GM18517 (cell line): ENCODE measurements around the gene TMPRSS12.
"Not testable (repeated sequence)": the region's sequence is repeated elsewhere in the genome, so short reads cannot be mapped to it uniquely, and the experiment has no call there.

Experiments
- ATAC-seq: cut with Tn5 transposase; IDR thresholded peaks from one replicate; pipeline ENCODE4 v1.9.1; 2021; ENCODE audit warnings: mild to moderate bottlenecking, moderate library complexity; ENCODE audit not compliant: unreplicated experiment

The TMPRSS12 gene

GRCh38 chr12:50842637-50843493, at the start of gene TMPRSS12:
TSS of gene TMPRSS12 (plus strand) at chr12:50842926. CDS start at chr12:50842965, 39 bp downstream.
- no peak for ATAC-seq

GRCh38 chr12:50799908-50800307, 42.8 kb upstream of the TMPRSS12 start:
- ATAC-seq: no peak

DNA sequence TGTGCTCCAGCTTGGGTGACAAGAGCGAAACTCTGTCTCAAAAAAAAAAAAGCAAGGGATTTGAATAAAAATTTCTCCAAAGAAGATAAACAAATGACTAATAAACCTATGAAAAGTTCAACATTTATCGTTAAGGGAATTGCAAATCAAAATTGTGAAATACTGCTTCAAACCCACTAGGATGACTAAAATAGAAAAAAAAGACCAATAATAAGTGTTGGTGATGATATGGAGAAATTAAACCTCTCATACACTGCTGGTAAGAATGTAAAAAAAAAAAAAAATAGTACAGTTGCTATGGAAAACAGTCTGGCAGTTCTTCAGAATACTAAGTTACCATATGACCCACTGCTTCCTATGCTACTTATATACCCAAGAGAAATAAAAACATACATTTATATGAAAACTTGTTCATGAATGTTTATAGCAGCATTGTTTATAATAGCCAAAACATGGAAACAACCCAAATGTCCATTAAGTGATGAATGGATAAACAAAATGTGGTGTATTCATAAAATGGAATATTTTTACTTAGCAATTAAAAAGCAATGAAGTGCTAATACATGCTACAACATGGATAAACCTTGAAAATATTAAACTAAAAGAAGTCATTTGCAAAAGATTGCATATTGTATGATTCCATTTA, 39.4 kb upstream of the TMPRSS12 start:
- no peak for ATAC-seq

- no peak for ATAC-seq
Measured at GRCh38 chr12:50806176-50806575, 36.5 kb upstream of the TMPRSS12 start.

GRCh38 chr12:50809131-50809530, 33.6 kb upstream of the TMPRSS12 start:
- ATAC-seq: not testable (repeated sequence)

DNA sequence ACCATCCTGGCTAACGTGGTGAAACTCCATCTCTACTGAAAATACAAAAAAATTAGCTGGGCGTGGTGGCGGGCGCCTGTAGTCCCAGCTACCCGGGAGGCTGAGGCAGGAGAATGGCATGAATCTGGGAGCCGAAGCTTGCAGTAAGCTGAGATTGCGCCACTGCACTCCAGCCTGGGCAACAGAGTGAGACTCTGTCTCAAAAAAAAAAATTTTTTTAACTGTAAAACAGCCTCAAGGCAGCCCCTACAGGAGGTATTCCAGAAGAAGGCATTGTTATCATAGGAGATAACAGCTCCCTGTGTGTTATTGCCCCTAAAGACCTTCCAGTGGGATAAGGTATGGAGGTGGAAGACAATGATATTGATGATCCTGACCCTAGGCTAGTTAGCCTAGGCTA, 27.8 kb upstream of the TMPRSS12 start:
- ATAC-seq: not testable (repeated sequence)

DNA sequence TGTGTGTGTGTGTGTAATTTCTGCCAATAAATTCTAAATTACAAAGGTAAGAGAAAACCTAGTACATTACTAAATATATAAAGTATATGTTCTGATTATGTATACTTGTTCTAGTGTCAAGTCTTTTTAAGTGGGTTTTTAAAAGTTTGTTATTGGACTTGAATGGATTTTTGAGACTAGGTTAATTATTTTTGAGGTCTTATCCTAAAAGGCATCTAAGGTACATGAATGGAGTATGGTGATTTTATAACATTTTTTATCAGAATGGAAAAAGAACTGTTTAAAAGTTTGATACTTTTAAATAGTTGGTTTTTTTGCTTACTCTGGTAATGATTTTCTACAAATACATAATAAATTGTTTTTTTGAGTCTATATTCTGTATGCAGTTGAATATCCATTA, 22.5 kb upstream of the TMPRSS12 start:
- no peak for ATAC-seq

GRCh38 chr12:50822082-50822481, 20.6 kb upstream of the TMPRSS12 start:
- no peak for ATAC-seq

- ATAC-seq: not testable (repeated sequence)
Measured at GRCh38 chr12:50823724-50824123, 19.0 kb upstream of the TMPRSS12 start.

DNA sequence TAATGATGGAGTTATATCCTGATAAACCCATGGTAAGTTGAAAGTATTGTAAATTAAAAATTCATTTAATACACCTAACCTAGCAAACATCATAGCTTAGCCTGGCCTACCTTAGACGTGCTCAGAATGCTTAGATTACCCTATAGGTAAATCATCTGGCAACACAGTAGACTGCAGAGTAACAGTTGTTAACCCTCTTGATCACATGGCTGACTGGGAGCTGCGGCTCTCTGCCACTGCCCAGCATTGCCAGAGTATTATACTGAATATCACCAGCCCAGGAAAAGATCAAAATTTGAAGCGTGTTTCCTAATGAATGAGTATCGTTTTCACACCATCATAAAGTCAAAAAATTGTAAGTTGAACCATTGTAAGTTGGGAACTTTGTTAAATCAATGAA, 17.8 kb upstream of the TMPRSS12 start:
- ATAC-seq: no peak

- ATAC-seq: no peak
Measured at GRCh38 chr12:50825372-50825838, 17.3 kb upstream of the TMPRSS12 start.

DNA sequence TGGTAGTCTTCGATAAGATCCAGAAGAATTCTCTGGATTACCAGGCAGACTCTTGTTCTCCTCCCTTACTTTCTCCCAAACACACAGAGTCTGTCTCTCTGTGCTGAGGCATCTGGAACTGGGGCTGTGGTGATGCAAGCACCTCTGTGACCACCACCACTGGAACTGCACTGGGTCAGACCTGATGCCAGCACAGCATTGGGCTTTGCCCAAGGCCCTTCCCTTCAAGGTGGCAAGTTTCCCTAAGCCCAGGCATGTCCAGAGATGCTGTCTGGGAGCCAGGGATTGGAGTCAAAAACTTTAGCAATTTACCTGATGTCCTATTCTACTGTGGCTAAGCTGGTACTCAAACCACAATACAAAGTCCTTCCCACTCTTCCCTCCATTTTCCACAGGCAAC, 14.6 kb upstream of the TMPRSS12 start:
- no peak for ATAC-seq

GRCh38 chr12:50828886-50829285, 13.8 kb upstream of the TMPRSS12 start:
- no peak for ATAC-seq

DNA sequence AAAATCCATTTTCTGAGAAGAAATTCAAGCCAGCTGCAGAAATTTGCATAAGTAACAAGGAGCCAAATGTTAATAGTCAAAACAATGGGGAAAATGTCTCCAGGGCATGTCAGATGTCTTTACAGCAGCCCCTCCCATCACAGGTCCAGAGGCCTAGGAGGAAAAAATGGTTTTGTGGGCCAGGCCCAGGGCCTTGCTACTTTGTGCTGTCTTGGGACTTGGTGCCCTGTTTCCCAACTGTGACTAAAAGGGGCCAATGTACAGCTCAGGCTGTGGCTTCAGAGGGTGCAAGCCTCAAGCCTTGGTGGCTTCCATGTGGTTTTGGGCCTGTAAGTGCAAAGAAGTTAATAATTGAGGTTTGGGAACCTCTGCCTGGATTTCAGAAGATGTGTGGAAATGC, 8.9 kb upstream of the TMPRSS12 start:
- not testable (repeated sequence) for ATAC-seq

- ATAC-seq: no peak
Measured at GRCh38 chr12:50839042-50839441, 3.7 kb upstream of the TMPRSS12 start.

DNA sequence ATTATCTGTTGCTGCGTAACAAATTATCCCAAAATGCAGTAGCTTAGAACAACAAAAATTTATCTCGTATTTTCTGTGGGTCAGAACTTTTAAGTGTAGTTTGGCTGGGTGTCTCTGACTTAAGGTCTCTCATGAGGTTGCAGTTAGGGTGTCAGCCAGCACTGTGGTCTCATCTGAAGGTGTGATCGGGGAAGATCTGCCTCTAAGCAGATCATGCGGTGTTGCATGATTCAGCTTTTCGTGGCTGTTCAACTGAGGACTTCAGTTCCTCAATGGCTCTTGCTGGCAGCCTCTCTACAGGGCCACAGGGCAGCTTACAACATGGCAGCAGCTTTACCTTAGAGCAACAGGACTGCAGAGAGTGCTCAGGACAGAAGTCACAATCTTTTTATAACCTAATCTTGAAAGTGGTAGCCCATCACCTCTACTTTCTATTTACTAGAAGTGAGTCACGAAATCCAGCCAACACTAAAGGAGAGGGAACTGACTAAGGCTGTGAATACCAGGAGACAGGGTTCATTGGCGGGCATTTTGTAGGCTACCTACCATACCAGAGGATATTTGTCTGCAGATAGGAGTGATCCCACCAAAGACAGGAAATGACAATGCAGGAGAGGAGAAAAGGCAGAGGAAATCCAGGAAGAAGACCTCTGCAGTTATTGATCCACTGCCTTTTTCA, 1.8 kb upstream of the TMPRSS12 start:
- no peak for ATAC-seq

GRCh38 chr12:50841716-50842531, 802 bp upstream of the TMPRSS12 start:
- no peak for ATAC-seq

DNA sequence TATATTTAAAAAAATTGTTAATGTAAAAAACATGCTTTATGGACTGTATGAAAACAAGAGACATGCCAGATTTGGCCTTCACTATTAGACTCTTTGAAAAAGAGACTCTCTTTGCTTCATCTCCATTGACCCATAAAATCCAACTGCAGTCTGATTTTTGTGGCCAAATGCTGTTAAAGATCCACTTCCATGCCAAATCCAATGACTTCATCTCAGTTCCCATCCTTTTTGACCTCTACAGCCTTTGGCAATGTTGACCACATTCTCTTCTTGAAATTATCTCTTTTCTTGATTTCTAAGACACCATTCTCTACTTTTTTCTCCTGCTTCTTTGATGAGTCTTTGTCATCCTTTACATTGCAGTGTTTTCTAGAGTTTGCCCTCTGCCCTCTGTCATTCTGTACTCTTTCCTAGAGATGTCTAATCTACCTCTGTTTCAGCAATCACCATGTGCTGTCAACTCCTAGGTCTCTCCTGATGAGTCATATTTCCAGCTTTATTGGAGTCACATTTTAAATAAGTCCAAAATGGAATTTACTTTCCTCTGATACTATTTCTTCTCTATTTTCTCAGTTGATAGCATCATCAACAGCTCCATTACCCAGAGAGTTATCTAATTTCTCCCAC, 2.4 kb downstream of the TMPRSS12 start:
- no peak for ATAC-seq

DNA sequence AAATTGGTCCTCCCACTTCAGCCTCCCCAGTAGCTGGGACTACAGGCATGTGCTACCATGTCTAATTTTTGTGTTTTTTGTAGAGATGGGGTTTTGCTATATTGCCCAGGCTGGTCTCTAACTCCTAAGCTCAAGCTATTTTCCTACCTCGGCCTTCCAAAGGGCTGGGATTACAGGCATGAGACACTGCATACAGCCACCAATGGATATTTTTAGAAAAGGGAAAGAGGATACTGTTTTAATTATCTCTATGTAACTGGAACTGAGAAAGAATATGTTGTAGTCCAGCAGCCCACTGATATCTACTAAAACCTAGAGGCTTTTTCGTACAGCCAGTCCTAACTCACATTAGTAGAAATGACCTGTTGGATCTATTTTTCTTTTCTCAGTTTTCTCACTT, 6.2 kb downstream of the TMPRSS12 start:
- no peak for ATAC-seq

- ATAC-seq: not testable (repeated sequence)
Measured at GRCh38 chr12:50855218-50855617, 12.5 kb downstream of the TMPRSS12 start.
